Measurements from ENCODE around the gene PUM1. TPM values are rescaled to one million over a fixed set of nuclear protein-coding genes. Genes with fewer than 3 reads are reported as not detected.

Gene PUM1
- total RNA-seq, 1 donor from 2014 or later, result 105 TPM

GRCh38 chr1:30891227-30891552 lies 174.3 kb downstream of the PUM1 start:
- Mint-ChIP-seq H3K27ac (ENCODE audit: unreplicated experiment) (no peak overlapping the region), H3K9me3 (ENCODE audit: low read depth) (no peaks in the 10 kb centered on the region), H3K27me3 (ENCODE audit: low read depth) (no peaks in the 10 kb centered on the region), H3K36me3 (ENCODE audit: low read depth) (no peaks in the 10 kb centered on the region), H3K4me1 (ENCODE audit: low read depth) (peaks cover 38% of the 10 kb centered on the region), H3K4me3 (ENCODE audit: unreplicated experiment) (no peak overlapping the region)
- no peak for DNase-seq (ENCODE audit: low spot score)
- TF ChIP-seq CTCF (IDR thresholded peaks at IDR 0.05), result no peak

- H3K4me1 Mint-ChIP-seq (ENCODE audit: low read depth), result peaks cover 36% of the 10 kb centered on the region
- no peak overlapping the region for H3K27ac Mint-ChIP-seq (ENCODE audit: unreplicated experiment)
- no peaks in the 10 kb centered on the region for H3K9me3 Mint-ChIP-seq (ENCODE audit: low read depth)
- H3K4me3 Mint-ChIP-seq (ENCODE audit: unreplicated experiment), result no peak overlapping the region
- H3K27me3 Mint-ChIP-seq (ENCODE audit: low read depth), result no peaks in the 10 kb centered on the region
- no peaks in the 10 kb centered on the region for H3K36me3 Mint-ChIP-seq (ENCODE audit: low read depth)
- no peak for DNase-seq (ENCODE audit: low spot score)
- TF ChIP-seq CTCF (IDR thresholded peaks at IDR 0.05), result no peak
Observed at GRCh38 chr1:30890502-30891226, 174.9 kb downstream of the PUM1 start.

GRCh38 chr1:30889511-30889910 lies 176.0 kb downstream of the PUM1 start:
- no peaks in the 10 kb centered on the region for H3K36me3 Mint-ChIP-seq (ENCODE audit: low read depth)
- no peaks in the 10 kb centered on the region for H3K9me3 Mint-ChIP-seq (ENCODE audit: low read depth)
- no peak for TF ChIP-seq CTCF (IDR thresholded peaks at IDR 0.05)
- no peak for DNase-seq (ENCODE audit: low spot score)
- H3K4me1 Mint-ChIP-seq (ENCODE audit: low read depth), result peaks cover 36% of the 10 kb centered on the region
- H3K27ac Mint-ChIP-seq (ENCODE audit: unreplicated experiment), result no peak overlapping the region
- H3K27me3 Mint-ChIP-seq (ENCODE audit: low read depth), result no peaks in the 10 kb centered on the region
- no peak overlapping the region for H3K4me3 Mint-ChIP-seq (ENCODE audit: unreplicated experiment)

GRCh38 chr1:30888975-30889374 lies 176.5 kb downstream of the PUM1 start:
- Mint-ChIP-seq H3K36me3 (ENCODE audit: low read depth) (no peaks in the 10 kb centered on the region), H3K27ac (ENCODE audit: unreplicated experiment) (peak overlapping the region; percentile 36), H3K4me1 (ENCODE audit: low read depth) (peaks cover 36% of the 10 kb centered on the region), H3K27me3 (ENCODE audit: low read depth) (no peaks in the 10 kb centered on the region), H3K4me3 (ENCODE audit: unreplicated experiment) (no peak overlapping the region), H3K9me3 (ENCODE audit: low read depth) (no peaks in the 10 kb centered on the region)
- no peak for DNase-seq (ENCODE audit: low spot score)
- TF ChIP-seq CTCF (IDR thresholded peaks at IDR 0.05), result no peak

GRCh38 chr1:30888391-30888790 lies 177.1 kb downstream of the PUM1 start:
- no peaks in the 10 kb centered on the region for H3K27me3 Mint-ChIP-seq (ENCODE audit: low read depth)
- no peak for TF ChIP-seq CTCF (IDR thresholded peaks at IDR 0.05)
- peaks cover 36% of the 10 kb centered on the region for H3K4me1 Mint-ChIP-seq (ENCODE audit: low read depth)
- no peak overlapping the region for H3K4me3 Mint-ChIP-seq (ENCODE audit: unreplicated experiment)
- peak overlapping the region; percentile 93 for H3K27ac Mint-ChIP-seq (ENCODE audit: unreplicated experiment)
- no peaks in the 10 kb centered on the region for H3K9me3 Mint-ChIP-seq (ENCODE audit: low read depth)
- no peaks in the 10 kb centered on the region for H3K36me3 Mint-ChIP-seq (ENCODE audit: low read depth)
- no peak for DNase-seq (ENCODE audit: low spot score)

Measured in chondrocyte (in vitro differentiated cells).